HepG2 (cell line): ENCODE data around the gene COLGALT1. TPM values are rescaled to one million over a fixed set of nuclear protein-coding genes. Genes with fewer than 3 reads are reported as not detected.

Experiments
- CCAR2 ChIP-seq: fragments of 200-400 bp; formaldehyde crosslinking; optimal IDR thresholded peaks from 2 replicates; pipeline ENCODE3; 2018; ENCODE audit warnings: low read depth, mild to moderate bottlenecking, low read length, moderate library complexity
- ELF3 ChIP-seq: IDR thresholded peaks from 2 replicates; pipeline ENCODE4 v1.6.1; 2016; ENCODE audit warnings: missing genetic modification reagents, missing compliant biosample characterization
- NFRKB ChIP-seq: fragments of 450-650 bp; IDR thresholded peaks from 2 replicates; pipeline ENCODE4 v1.6.1; 2017
- RORA ChIP-seq: sonication (generic); formaldehyde crosslinking; IDR thresholded peaks from 2 replicates; pipeline ENCODE4 v1.5.0; 2020; ENCODE audit warnings: mild to moderate bottlenecking, missing genetic modification reagents, moderate library complexity
- SMARCC2 ChIP-seq: fragments of 450-650 bp; IDR thresholded peaks from 2 replicates; pipeline ENCODE4 v1.6.1; 2017; ENCODE audit warnings: antibody characterized with exemption, mild to moderate bottlenecking
- SNAPC2 ChIP-seq: sonication (generic); formaldehyde crosslinking; IDR thresholded peaks from 2 replicates; pipeline ENCODE4 v1.8.1; 2022; ENCODE audit warnings: mild to moderate bottlenecking, missing genetic modification reagents
- SRSF9 ChIP-seq: fragments of 200-400 bp; formaldehyde crosslinking; IDR thresholded peaks from 2 replicates; pipeline ENCODE4 v1.6.1; 2018; ENCODE audit warnings: borderline replicate concordance, mild to moderate bottlenecking, low read depth, low read length; ENCODE audit not compliant: insufficient read depth, poor library complexity, severe bottlenecking
- XRCC5 ChIP-seq: fragments of 200-400 bp; formaldehyde crosslinking; optimal IDR thresholded peaks from 2 replicates; pipeline ENCODE3; 2017; ENCODE audit warnings: mild to moderate bottlenecking, low read length
- ZBTB3 ChIP-seq: sonication (generic); formaldehyde crosslinking; IDR thresholded peaks from 2 replicates; pipeline ENCODE4 v1.4.0; 2020; ENCODE audit warnings: low read depth, mild to moderate bottlenecking, moderate library complexity, missing genetic modification reagents, borderline replicate concordance
- ZBTB7A ChIP-seq: sonication (generic); formaldehyde crosslinking; IDR thresholded peaks from 2 replicates; pipeline ENCODE4 v1.8.0; 2022; ENCODE audit warnings: mild to moderate bottlenecking, missing genetic modification reagents
- ZFP41 ChIP-seq: sonication (generic); formaldehyde crosslinking; IDR thresholded peaks from 2 replicates; pipeline ENCODE4 v1.4.0; 2020; ENCODE audit warnings: mild to moderate bottlenecking, missing genetic modification reagents, borderline replicate concordance
- ZNF24 ChIP-seq: fragments of 450-650 bp; IDR thresholded peaks from 2 replicates; pipeline ENCODE4 v1.6.1; 2017; ENCODE audit warnings: antibody characterized with exemption, mild to moderate bottlenecking
- ZNF317 ChIP-seq: sonication (generic); formaldehyde crosslinking; IDR thresholded peaks from 2 replicates; pipeline ENCODE4 v1.5.0; 2020; ENCODE audit warnings: mild to moderate bottlenecking, missing genetic modification reagents
- ZNF558 ChIP-seq: sonication (generic); formaldehyde crosslinking; IDR thresholded peaks from 2 replicates; pipeline ENCODE4 v1.9.0; 2022; ENCODE audit warnings: mild to moderate bottlenecking, missing genetic modification reagents, borderline replicate concordance
- ZNF670 ChIP-seq: sonication (generic); formaldehyde crosslinking; IDR thresholded peaks from 2 replicates; pipeline ENCODE4 v1.8.0; 2022; ENCODE audit warnings: mild to moderate bottlenecking, missing genetic modification reagents, borderline replicate concordance
- ZNF713 ChIP-seq: sonication (generic); formaldehyde crosslinking; IDR thresholded peaks from 2 replicates; pipeline ENCODE4 v1.4.0; 2020; ENCODE audit warnings: mild to moderate bottlenecking, missing genetic modification reagents
- polyA plus RNA-seq, 8 experiments: library from polyadenylated mRNA; depleted of rRNA in 3 of 8; stranded (reverse) in 7 of 8; unstranded in 1 of 8; fragments of >200 nt; fragmentation: Illumina TruSeq in 4 of 8; extraction: Trizol in 4 of 8; gene quantifications; 2 replicates each; pipeline versions ENCODE4 v1.2.1 to v1.2.3, GENCODE V29; 2011 to 2016; ENCODE audit warnings: low read depth in 4 of 8, missing spikeins in 1 of 8, mixed read lengths in 1 of 8; ENCODE audit not compliant: insufficient read depth in 1 of 8
- total RNA-seq, 5 experiments: library from RNA; depleted of rRNA; stranded (reverse); fragments of >200 nt; fragmentation: Illumina TruSeq; extraction: Trizol; gene quantifications; 2 replicates each; pipeline ENCODE4 v1.2.3, GENCODE V29; 2016; ENCODE audit warnings: low read depth in 1 of 5
- TF ChIP-seq, protein P1 (sequence below), 2 experiments: sonication (generic) in 1 of 2; formaldehyde crosslinking in 1 of 2; IDR thresholded peaks; 2 replicates each; pipeline versions ENCODE4 v1.5.1 to v1.6.1; 2011 to 2020; ENCODE audit warnings: borderline replicate concordance in 1 of 2, low read depth in 1 of 2, low read length in 1 of 2, mild to moderate bottlenecking in 1 of 2, missing genetic modification reagents in 1 of 2, moderate library complexity in 1 of 2
- TF ChIP-seq, protein P2 (sequence below): sonication (generic); formaldehyde crosslinking; IDR thresholded peaks from 2 replicates; pipeline ENCODE4 v1.4.0; 2020; ENCODE audit warnings: missing genetic modification reagents
- TF ChIP-seq, protein P3 (sequence below): sonication (generic); formaldehyde crosslinking; IDR thresholded peaks from 2 replicates; pipeline ENCODE4 v1.8.1; 2022; ENCODE audit warnings: mild to moderate bottlenecking, missing genetic modification reagents
- TF ChIP-seq, protein P4 (sequence below): sonication (generic); formaldehyde crosslinking; IDR thresholded peaks from 2 replicates; pipeline ENCODE4 v1.5.1; 2020; ENCODE audit warnings: mild to moderate bottlenecking, missing genetic modification reagents, borderline replicate concordance
- TF ChIP-seq, protein P5 (sequence below): fragments of 450-650 bp; IDR thresholded peaks from 2 replicates; pipeline ENCODE4 v1.6.1; 2017

COLGALT1 gene
- total and polyA plus RNA-seq, 2 of the 13 experiments (the other 11 are each of a cell fraction or from before 2014, with no cell fraction given): 58.0 to 211 TPM

DNA sequence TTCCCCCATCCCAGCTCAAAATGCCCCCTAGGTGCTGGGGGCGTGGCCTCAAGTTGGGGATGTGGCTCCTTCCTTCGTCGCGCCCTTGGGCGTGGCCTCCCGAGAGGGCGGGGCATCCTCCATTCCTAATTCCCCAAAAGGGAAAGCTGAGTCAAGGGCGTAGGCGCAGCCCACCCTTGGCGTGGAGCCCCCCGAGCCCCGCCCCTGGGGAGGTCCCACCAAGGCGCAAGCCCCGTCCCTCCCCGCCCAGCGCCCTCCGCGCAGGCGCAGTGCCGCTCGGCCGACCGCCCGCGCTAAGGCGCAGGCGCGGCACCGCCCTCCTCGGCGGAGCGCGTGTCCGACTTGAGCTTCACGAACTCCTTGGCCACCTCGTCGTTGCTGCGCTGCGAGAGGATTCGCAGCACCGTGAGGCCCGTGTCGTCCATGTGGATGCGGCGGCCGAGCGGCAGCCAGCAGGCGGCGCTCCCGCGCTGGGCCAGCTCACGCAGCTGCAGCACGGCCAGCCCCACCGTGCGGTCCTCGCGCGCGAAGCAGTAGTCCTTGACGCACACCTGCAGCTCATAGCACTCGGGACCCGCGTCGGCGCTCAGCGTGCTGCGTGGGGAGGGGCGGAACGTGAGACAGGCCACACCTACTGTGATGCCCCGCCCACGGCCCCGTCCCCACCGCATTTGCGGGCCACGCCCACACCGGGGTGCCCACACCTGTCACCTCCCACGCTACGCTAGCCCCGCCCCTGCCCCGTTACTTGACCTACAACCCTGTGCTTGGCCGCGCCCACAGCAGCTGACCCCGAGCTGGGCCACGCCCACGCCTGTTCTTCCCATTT, 50.5 kb downstream of the COLGALT1 start (continued):
- TF ChIP-seq ZBTB3 (CRISPR knock-in tag): peak; percentile 76; the same call in 1 of the 2 replicates
- no peak for TF ChIP-seq SRSF9
- TF ChIP-seq, protein P1, sequence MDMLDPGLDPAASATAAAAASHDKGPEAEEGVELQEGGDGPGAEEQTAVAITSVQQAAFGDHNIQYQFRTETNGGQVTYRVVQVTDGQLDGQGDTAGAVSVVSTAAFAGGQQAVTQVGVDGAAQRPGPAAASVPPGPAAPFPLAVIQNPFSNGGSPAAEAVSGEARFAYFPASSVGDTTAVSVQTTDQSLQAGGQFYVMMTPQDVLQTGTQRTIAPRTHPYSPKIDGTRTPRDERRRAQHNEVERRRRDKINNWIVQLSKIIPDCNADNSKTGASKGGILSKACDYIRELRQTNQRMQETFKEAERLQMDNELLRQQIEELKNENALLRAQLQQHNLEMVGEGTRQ (IDR thresholded peaks at IDR 0.05; ENCODE audit: low read depth, low read length): no peak
- TF ChIP-seq, protein P1 (CRISPR knock-in tag; IDR thresholded peaks at IDR 0.05; ENCODE audit: borderline replicate concordance): no peak; the same call in 1 of the 2 replicates
- peak; percentile 65; the same call in 1 of the 2 replicates for TF ChIP-seq ZNF713 (CRISPR knock-in tag)
- TF ChIP-seq RORA (CRISPR knock-in tag): no peak
- peak; percentile 90; the same call in 1 of the 2 replicates for TF ChIP-seq ZNF670 (CRISPR knock-in tag)
- TF ChIP-seq, protein P2, sequence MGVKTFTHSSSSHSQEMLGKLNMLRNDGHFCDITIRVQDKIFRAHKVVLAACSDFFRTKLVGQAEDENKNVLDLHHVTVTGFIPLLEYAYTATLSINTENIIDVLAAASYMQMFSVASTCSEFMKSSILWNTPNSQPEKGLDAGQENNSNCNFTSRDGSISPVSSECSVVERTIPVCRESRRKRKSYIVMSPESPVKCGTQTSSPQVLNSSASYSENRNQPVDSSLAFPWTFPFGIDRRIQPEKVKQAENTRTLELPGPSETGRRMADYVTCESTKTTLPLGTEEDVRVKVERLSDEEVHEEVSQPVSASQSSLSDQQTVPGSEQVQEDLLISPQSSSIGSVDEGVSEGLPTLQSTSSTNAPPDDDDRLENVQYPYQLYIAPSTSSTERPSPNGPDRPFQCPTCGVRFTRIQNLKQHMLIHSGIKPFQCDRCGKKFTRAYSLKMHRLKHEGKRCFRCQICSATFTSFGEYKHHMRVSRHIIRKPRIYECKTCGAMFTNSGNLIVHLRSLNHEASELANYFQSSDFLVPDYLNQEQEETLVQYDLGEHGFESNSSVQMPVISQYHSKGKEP (CRISPR knock-in tag): peak; percentile 91; the same call in 1 of the 2 replicates
- peak; percentile 99 for TF ChIP-seq ZBTB7A
- peak; percentile 82 for TF ChIP-seq ELF3 (CRISPR knock-in tag)
- TF ChIP-seq ZFP41 (CRISPR knock-in tag): peak; percentile 92
- TF ChIP-seq, protein P3, sequence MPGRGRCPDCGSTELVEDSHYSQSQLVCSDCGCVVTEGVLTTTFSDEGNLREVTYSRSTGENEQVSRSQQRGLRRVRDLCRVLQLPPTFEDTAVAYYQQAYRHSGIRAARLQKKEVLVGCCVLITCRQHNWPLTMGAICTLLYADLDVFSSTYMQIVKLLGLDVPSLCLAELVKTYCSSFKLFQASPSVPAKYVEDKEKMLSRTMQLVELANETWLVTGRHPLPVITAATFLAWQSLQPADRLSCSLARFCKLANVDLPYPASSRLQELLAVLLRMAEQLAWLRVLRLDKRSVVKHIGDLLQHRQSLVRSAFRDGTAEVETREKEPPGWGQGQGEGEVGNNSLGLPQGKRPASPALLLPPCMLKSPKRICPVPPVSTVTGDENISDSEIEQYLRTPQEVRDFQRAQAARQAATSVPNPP (CRISPR knock-in tag): peak; percentile 98
- peak; percentile 98 for TF ChIP-seq SNAPC2 (CRISPR knock-in tag)
- no peak for TF ChIP-seq SMARCC2
- TF ChIP-seq NFRKB: no peak
- TF ChIP-seq, protein P4, sequence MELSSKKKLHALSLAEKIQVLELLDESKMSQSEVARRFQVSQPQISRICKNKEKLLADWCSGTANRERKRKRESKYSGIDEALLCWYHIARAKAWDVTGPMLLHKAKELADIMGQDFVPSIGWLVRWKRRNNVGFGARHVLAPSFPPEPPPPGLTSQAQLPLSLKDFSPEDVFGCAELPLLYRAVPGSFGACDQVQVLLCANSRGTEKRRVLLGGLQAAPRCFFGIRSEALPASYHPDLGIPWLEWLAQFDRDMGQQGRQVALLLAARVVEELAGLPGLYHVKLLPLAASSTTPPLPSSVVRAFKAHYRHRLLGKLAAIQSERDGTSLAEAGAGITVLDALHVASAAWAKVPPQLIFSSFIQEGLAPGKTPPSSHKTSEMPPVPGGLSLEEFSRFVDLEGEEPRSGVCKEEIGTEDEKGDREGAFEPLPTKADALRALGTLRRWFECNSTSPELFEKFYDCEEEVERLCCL (CRISPR knock-in tag): no peak
- TF ChIP-seq CCAR2: no peak
- TF ChIP-seq ZNF317 (CRISPR knock-in tag): no peak
- TF ChIP-seq ZNF24: no peak
- peak; percentile 99; the same call in 1 of the 2 replicates for TF ChIP-seq ZNF558
- no peak for TF ChIP-seq XRCC5
- TF ChIP-seq, protein P5, sequence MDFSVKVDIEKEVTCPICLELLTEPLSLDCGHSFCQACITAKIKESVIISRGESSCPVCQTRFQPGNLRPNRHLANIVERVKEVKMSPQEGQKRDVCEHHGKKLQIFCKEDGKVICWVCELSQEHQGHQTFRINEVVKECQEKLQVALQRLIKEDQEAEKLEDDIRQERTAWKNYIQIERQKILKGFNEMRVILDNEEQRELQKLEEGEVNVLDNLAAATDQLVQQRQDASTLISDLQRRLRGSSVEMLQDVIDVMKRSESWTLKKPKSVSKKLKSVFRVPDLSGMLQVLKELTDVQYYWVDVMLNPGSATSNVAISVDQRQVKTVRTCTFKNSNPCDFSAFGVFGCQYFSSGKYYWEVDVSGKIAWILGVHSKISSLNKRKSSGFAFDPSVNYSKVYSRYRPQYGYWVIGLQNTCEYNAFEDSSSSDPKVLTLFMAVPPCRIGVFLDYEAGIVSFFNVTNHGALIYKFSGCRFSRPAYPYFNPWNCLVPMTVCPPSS: no peak
